Activated T-helper 1 cell treated with anti-CD3 and anti-CD28 coated beads, Interleukin-12 subunit alpha, Interleukin-12 subunit beta, Interleukin-2, Interleukin-4 antibody, amounts not matched to agents 30 ng/mL and 10 ng/mL and 1 ng/mL, durations not matched to agents 14 hours and 24 hours and 36 hours (primary cell): ENCODE results near the gene BRD1. TPM values are rescaled to one million over a fixed set of nuclear protein-coding genes. Genes with fewer than 3 reads are reported as not detected.
A peak's percentile ranks its signal among the peaks of the same experiment; 100 is the strongest.

Source experiments
- DNase-seq: peaks from one replicate; pipeline ENCODE4 v3.0.0; 2021; ENCODE audit warnings: low spot score
- H3K27ac Mint-ChIP-seq: one replicate; pipeline ENCODE4 v1.8.0; 2021; ENCODE audit warnings: mild to moderate bottlenecking, mixed read lengths
- H3K27me3 Mint-ChIP-seq: one replicate; pipeline ENCODE4 v1.8.0; 2022; ENCODE audit warnings: mild to moderate bottlenecking, moderate library complexity, mixed read lengths; ENCODE audit not compliant: insufficient read depth
- H3K36me3 Mint-ChIP-seq: one replicate; pipeline ENCODE4 v1.8.0; 2021; ENCODE audit warnings: low read depth, mixed read lengths
- H3K4me1 Mint-ChIP-seq: one replicate; pipeline ENCODE4 v1.8.0; 2021; ENCODE audit warnings: low read depth, mixed read lengths
- H3K4me3 Mint-ChIP-seq: one replicate; pipeline ENCODE4 v1.8.0; 2021; ENCODE audit warnings: mild to moderate bottlenecking, moderate library complexity, mixed read lengths
- H3K9me3 Mint-ChIP-seq: one replicate; pipeline ENCODE4 v1.8.0; 2021; ENCODE audit warnings: mixed read lengths
- intact Hi-C: fragments of 100-400 bp; cut with micrococcal nuclease; formaldehyde crosslinking; loops from one replicate; pipeline ENCODE4 v1.15.1; 2024
- total RNA-seq: library from RNA; stranded (reverse); gene quantifications from 2 replicates; pipeline ENCODE4 v1.2.3, GENCODE V29; 2022

The BRD1 gene
- total RNA-seq, 1 donor from 2014 or later: 45.5 TPM

- Mint-ChIP-seq H3K27me3 (peaks cover 32% of the 10 kb centered on the region), H3K4me3 (peak overlapping the region; percentile 58), H3K27ac (no peak overlapping the region), H3K4me1 (peaks cover 22% of the 10 kb centered on the region), H3K9me3 (no peaks in the 10 kb centered on the region), H3K36me3 (peaks cover 4% of the 10 kb centered on the region)
- intact Hi-C loops: loop anchor here (5.0 kb wide), 1 partner anchor 342 kb away; no protein-coding TSS in a partner anchor
- no peak for DNase-seq
These were observed 22.6 kb upstream of the BRD1 start for GRCh38 chr22:49850021-49850911.

- peak; percentile 31 for DNase-seq
- intact Hi-C loops: loop anchor here (5.0 kb wide), 1 partner anchor 343 kb away; no protein-coding TSS in a partner anchor
- H3K9me3 Mint-ChIP-seq: no peaks in the 10 kb centered on the region
These were observed 21.7 kb upstream of the BRD1 start for GRCh38 chr22:49849161-49850020.

GRCh38 chr22:49848690-49849160, 21.1 kb upstream of the BRD1 start:
- H3K27me3 Mint-ChIP-seq: peaks cover 43% of the 10 kb centered on the region
- intact Hi-C loops: no loop called here
- H3K4me3 Mint-ChIP-seq: peak overlapping the region; percentile 45
- no peaks in the 10 kb centered on the region for H3K9me3 Mint-ChIP-seq
- H3K36me3 Mint-ChIP-seq: no peaks in the 10 kb centered on the region
- H3K4me1 Mint-ChIP-seq: peaks cover 13% of the 10 kb centered on the region
- DNase-seq: no peak
- H3K27ac Mint-ChIP-seq: no peak overlapping the region

More at GRCh38 chr22:49849161-49850020, 21.7 kb upstream of the BRD1 start:
- peaks cover 39% of the 10 kb centered on the region for H3K27me3 Mint-ChIP-seq
- peaks cover 13% of the 10 kb centered on the region for H3K4me1 Mint-ChIP-seq
- peak overlapping the region; percentile 58 for H3K4me3 Mint-ChIP-seq
- peaks cover under 1% of the 10 kb centered on the region for H3K36me3 Mint-ChIP-seq
- H3K27ac Mint-ChIP-seq: no peak overlapping the region

- H3K9me3 Mint-ChIP-seq: no peaks in the 10 kb centered on the region
- H3K36me3 Mint-ChIP-seq: no peaks in the 10 kb centered on the region
- peak overlapping the region; percentile 42 for H3K4me3 Mint-ChIP-seq
- intact Hi-C loops: no loop called here
- H3K27ac Mint-ChIP-seq: no peak overlapping the region
- peaks cover 44% of the 10 kb centered on the region for H3K27me3 Mint-ChIP-seq
- peaks cover 13% of the 10 kb centered on the region for H3K4me1 Mint-ChIP-seq
- DNase-seq: no peak
These were observed 20.3 kb upstream of the BRD1 start for GRCh38 chr22:49847751-49848689.

- H3K36me3 Mint-ChIP-seq: no peaks in the 10 kb centered on the region
- H3K27ac Mint-ChIP-seq: no peak overlapping the region
- DNase-seq: no peak
- intact Hi-C loops: no loop called here
- no peak overlapping the region for H3K4me3 Mint-ChIP-seq
- H3K4me1 Mint-ChIP-seq: peaks cover 4% of the 10 kb centered on the region
- peaks cover 41% of the 10 kb centered on the region for H3K27me3 Mint-ChIP-seq
- H3K9me3 Mint-ChIP-seq: no peaks in the 10 kb centered on the region
These were observed 18.2 kb upstream of the BRD1 start for GRCh38 chr22:49845666-49846459.

GRCh38 chr22:49845241-49845640, 17.6 kb upstream of the BRD1 start:
- H3K27ac Mint-ChIP-seq: no peak overlapping the region
- H3K27me3 Mint-ChIP-seq: peaks cover 36% of the 10 kb centered on the region
- intact Hi-C loops: no loop called here
- no peak for DNase-seq
- H3K9me3 Mint-ChIP-seq: no peaks in the 10 kb centered on the region
- no peak overlapping the region for H3K4me3 Mint-ChIP-seq
- H3K36me3 Mint-ChIP-seq: no peaks in the 10 kb centered on the region
- peaks cover 3% of the 10 kb centered on the region for H3K4me1 Mint-ChIP-seq

- Mint-ChIP-seq H3K27ac (peak overlapping the region; percentile 87), H3K9me3 (no peaks in the 10 kb centered on the region), H3K4me1 (peaks cover 28% of the 10 kb centered on the region), H3K4me3 (peak overlapping the region; percentile 68), H3K27me3 (peaks cover 4% of the 10 kb centered on the region), H3K36me3 (no peaks in the 10 kb centered on the region)
- peak; percentile 85 for DNase-seq
- intact Hi-C loops: loop anchor here (1.0 to 5.0 kb wide), 6 partner anchors 9 to 138 kb away; partner anchors contain the start of gene ZBED4
These were observed 11.4 kb upstream of the BRD1 start for GRCh38 chr22:49838771-49839717.

- Mint-ChIP-seq H3K36me3 (peaks cover 8% of the 10 kb centered on the region), H3K27me3 (peaks cover 3% of the 10 kb centered on the region), H3K4me1 (peaks cover 31% of the 10 kb centered on the region), H3K27ac (no peak overlapping the region), H3K4me3 (no peak overlapping the region), H3K9me3 (peaks cover 10% of the 10 kb centered on the region)
- intact Hi-C loops: no loop called here
- DNase-seq: no peak
These were observed 5.8 kb upstream of the BRD1 start for GRCh38 chr22:49833340-49834007.

GRCh38 chr22:49829044-49829853, 1.6 kb upstream of the BRD1 start:
- DNase-seq: no peak
- Mint-ChIP-seq H3K27ac (peak overlapping the region; percentile 86), H3K9me3 (peaks cover 10% of the 10 kb centered on the region), H3K36me3 (peaks cover 11% of the 10 kb centered on the region), H3K4me1 (peaks cover 40% of the 10 kb centered on the region), H3K27me3 (peaks cover 3% of the 10 kb centered on the region), H3K4me3 (peak overlapping the region; percentile 77)
- intact Hi-C loops: loop anchor here (5.0 kb wide), 2 partner anchors 38 to 88 kb away; partner anchors contain the start of genes ALG12 and CRELD2

GRCh38 chr22:49828599-49828965, 909 bp upstream of the BRD1 start:
- Mint-ChIP-seq H3K36me3 (peaks cover 18% of the 10 kb centered on the region), H3K4me1 (peaks cover 46% of the 10 kb centered on the region), H3K9me3 (peaks cover 10% of the 10 kb centered on the region), H3K27me3 (peaks cover 3% of the 10 kb centered on the region), H3K27ac (peak overlapping the region; percentile 86), H3K4me3 (peak overlapping the region; percentile 77)
- intact Hi-C loops: loop anchor here (5.0 kb wide), 2 partner anchors 39 to 89 kb away; partner anchors contain the start of genes ALG12 and CRELD2
- DNase-seq: no peak
